ENCODE measurements around the gene ICAM2. TPM values are rescaled to one million over a fixed set of nuclear protein-coding genes. Genes with fewer than 3 reads are reported as not detected.
"Not testable (repeated sequence)": the region's sequence is repeated elsewhere in the genome, so short reads cannot be mapped to it uniquely, and the experiment has no call there.

The ICAM2 gene
- total RNA-seq, 1 experiment from 2014 or later: 7.7 TPM

DNA sequence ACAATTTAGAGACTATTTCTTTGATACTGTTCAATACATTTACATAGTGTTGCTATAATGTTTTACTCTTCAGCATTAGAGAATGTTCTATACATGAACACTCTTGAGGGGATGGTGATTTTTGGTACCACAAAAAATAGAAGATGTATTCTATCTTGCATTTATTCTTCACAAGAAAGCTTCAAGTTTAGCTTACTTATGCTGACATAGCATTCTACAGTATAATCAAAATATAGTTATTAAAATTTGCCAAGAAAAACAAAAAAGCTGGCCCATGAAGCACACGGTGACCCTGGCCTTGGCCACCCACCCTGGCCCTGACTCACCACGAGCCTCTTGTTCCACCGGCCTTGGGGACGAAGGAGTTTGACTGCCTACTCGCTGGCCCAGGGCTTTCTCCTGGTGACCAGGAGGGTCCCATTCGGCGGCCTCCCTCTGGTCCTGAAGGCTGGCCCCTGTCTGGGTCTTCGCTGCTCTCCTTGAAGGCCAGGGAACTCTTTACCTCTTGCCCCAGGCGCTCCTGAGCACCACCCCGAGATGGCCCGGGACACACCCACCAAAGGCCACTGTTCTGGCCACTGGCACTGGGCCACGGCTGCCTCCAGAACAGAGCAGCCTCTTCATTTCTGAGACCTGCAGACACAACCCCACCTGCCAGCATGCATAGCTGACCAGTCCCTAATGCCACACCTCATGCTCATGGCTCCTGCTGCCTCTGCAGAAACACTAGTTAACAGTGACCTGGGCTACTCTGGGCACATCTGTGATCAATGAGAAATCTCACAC is 22.5 kb upstream of the ICAM2 start:
- no peak for DNase-seq (ENCODE audit: low read depth)

DNA sequence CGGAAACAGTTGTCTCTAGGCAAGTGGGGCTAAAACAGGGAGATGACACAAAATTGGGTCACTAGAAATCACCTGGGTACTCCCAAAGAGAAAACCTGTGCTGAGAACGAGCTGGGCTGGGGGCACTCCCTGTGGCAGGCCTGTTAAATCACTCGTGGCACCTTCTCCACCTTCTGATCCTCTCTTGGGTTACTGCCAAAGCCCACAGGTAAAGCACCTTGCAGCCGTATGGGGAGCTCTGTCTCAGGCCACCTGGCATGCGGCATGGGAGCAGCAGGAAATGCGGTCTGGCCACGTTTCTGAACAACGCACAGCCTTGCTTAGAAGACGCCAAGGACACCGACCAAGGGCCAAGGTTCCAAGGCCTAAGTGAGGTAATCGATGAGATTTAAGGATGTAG is 21.5 kb upstream of the ICAM2 start:
- DNase-seq (ENCODE audit: low read depth): no peak

DNA sequence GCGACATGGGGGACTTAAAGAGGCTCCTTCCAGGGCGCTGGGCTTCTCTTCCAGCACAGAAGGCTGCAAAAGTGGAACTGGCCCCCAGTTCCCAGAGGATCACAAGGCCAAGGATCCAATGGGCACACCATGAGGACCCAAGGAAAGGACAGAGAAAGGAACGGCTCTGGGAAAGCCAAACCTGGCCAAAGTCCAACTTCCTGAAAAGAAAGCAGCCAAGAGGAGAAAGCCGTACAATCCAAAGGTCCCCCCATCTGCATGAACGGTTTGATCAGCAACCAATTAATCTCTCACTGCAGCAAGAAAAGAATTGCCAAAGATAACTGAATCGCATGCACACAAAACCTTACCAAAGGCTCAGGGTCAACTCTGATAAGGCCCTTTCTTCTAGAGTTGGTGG is 19.8 kb upstream of the ICAM2 start:
- no peak for DNase-seq (ENCODE audit: low read depth)

DNA sequence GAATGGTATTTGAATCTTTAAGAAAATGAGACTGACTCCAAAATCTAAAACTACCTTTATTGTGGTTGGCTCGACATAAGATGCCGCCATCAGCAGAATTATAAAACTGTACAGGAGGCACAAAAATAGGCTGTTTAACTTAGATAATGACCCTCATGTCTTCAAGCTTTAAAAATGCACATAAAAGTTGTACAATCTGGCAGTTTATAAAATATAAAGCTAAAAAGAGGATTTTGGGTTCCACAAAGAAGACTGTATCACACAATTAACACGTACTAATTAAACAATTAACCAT is 18.6 kb upstream of the ICAM2 start:
- no peak for DNase-seq (ENCODE audit: low read depth)

DNA sequence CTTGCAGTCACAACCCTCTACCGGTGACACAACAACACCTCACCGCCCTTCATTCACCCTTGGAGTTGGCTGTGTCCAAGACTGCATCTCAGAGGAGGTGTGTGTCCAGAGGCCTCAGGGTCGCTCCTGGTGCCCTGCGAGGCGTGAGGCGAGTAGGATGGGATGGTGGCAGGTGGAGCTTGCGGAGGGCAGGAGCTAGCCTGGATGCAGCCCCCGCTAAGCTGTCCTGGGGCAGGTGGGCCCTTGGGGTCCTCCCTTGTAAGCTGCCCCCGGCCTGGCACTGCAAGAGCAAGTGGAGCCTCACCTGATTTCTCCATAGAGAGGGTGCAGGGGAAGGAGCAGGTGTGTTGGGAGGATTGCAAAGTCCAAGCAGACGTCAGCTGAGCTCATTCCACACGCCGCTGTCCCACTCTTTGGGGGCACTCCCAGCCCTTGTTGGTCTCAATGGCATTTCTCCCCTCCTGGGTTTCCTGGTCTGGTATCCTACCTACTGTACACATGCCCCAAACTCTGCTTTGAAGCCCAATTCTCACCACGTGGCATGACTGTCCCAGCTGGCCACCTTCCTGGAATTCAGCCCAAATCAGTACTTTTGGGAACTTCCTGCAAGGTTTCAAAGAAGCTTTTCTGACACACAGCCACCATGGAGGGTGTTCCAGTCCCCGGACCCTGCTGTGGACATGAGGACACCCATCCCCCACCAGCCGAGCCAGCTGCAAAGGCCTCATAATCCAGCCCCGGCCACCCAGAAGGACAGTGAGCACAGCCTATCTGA is 18.1 kb upstream of the ICAM2 start:
- DNase-seq (ENCODE audit: low read depth): no peak

DNA sequence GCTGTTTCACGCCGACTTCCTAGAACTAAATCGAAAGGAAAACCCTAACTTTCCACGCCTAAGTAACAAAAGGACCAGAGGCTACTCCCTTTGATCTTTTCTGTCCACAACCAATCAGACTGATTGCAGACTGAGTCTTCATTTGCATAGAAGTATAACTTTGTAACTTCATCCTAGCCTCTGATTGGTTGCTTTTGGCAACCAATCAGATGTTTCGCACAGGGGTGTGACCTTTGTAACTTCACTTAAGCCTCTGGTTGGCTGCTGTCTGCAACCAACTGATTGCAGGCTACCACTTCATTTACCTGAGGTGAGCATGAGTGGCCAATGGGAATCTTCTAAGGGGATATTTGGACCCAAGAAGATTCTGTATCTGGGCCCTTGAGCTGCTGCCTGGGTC is 17.4 kb upstream of the ICAM2 start:
- DNase-seq (ENCODE audit: low read depth): no peak

DNA sequence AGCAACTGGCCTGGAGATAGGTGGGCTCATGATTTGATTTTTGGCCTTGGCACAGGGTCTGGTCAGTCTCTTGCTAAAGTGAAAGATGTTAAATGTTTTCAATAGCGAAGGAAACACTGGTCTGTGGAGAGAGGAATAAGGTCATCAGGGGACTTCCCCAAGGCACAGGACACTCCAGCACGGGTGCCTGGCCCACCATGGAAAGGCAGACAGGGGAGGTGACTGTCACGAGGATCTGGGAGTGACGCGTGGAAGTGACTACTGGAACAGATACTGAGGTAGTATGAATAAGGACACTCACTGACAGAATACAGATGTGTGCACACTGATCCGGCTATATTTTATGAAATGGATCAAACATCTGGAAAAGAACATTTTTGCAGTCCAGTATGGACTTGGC is 16.7 kb upstream of the ICAM2 start:
- DNase-seq (ENCODE audit: low read depth): no peak

DNA sequence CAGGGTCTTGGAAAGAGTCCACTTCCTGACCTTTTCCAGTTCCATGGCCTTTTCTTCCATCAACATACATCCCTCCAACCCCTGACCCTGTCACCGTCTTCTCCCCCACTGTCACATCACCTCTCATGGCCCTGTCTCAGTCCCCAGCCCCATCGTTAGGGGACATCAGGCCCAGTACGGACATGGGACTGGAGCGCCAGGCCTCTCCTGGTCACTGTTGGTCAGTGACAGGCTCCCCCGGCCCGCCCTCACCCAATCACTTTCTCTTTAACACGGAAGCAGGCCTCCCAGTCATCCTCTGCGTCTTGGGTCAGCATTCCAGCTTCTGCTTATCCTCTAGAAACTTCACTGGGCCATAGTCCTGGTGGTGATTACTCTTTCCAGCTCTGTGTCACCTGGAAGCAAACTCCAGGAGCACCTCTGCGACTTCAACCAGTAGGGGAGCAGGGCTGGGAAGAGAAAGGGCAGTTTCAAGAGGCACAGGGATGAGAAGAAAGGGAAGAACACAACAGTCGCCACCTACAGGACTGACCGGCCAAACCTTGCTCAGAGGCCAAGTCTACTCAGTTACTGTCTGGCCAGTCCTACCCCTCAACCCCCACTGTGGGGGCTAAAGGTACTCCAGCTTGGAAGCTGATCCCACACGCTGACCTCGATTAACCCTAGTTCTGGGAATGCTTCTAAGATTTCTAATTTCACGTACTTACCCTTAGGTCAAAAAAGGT is 15.9 kb upstream of the ICAM2 start:
- no peak for DNase-seq (ENCODE audit: low read depth)

DNA sequence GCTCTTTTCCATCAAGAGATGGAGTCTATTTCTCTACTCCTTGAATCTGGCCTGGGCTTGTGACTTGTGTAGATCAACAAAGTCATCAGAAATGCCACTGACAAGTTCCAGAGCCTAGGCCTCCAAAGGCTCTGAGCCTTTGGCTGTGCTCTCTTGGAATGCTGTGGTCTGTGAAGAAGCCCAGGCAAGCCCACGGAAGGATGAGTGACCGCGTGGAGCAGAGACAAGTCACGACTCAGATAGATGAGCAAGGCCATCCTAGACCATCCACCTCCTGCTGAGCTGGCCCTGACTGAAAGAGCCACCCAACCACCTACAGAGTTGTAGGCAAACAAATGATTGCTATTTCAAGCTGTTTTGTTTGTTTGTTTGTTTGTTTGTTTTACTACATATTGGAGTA is 11.6 kb upstream of the ICAM2 start:
- DNase-seq (ENCODE audit: low read depth): no peak

DNA sequence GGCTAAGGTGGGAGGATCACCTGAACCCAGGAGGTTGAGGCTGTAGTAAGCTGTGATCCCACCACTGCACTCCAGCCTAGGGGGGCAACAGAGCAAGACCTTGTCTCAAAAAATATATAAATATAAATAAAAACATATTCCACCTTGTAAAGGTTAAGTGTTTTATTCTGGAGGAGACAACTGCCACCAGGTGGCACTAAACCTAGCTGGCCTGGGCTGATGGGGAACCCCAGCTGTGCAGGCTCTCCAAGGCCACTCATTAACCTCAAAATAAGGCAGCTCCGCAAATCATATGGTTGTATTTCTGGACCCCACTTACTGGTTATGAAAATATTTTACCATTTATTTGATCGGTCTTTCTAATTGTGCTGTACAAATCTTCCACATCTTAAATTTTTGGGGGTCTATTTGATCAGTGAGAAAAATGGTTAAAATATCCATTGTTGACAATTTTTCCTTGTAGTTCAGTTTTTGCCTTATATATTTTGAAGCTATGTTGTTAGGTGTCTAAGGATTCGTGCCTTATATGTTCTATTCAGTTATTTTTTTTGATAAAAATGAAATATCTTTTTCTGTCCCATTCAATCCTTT is 8.5 kb upstream of the ICAM2 start:
- peak; percentile 68 for DNase-seq (ENCODE audit: low read depth)

DNA sequence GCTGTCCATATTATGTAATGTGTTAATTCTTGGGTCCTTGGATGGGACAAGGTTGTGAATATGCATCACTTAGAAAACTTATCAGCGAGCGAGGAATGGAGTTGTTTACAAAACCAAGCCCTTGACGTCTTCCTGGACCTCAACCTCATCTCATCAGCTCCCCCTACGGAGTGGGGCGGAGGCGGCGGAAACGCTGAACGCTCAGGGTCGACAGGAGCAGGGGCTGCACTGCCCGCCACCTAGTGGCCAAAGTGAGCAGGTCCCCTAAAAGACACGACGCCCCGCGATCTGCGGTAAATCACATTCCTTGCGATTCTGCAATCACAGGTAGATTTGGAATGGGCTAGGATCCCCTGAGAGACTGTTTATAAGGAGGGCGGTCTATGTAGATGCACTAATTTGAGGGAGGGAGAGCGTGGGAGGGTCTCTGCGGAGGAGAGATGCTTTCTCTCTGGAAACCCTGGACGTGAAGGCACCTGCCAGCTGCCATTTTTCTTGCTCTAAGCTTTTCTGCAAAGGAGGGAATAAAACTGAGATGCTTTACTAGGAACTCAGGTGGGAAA is 5.4 kb upstream of the ICAM2 start:
- peak; percentile 84 for DNase-seq (ENCODE audit: low read depth)

DNA sequence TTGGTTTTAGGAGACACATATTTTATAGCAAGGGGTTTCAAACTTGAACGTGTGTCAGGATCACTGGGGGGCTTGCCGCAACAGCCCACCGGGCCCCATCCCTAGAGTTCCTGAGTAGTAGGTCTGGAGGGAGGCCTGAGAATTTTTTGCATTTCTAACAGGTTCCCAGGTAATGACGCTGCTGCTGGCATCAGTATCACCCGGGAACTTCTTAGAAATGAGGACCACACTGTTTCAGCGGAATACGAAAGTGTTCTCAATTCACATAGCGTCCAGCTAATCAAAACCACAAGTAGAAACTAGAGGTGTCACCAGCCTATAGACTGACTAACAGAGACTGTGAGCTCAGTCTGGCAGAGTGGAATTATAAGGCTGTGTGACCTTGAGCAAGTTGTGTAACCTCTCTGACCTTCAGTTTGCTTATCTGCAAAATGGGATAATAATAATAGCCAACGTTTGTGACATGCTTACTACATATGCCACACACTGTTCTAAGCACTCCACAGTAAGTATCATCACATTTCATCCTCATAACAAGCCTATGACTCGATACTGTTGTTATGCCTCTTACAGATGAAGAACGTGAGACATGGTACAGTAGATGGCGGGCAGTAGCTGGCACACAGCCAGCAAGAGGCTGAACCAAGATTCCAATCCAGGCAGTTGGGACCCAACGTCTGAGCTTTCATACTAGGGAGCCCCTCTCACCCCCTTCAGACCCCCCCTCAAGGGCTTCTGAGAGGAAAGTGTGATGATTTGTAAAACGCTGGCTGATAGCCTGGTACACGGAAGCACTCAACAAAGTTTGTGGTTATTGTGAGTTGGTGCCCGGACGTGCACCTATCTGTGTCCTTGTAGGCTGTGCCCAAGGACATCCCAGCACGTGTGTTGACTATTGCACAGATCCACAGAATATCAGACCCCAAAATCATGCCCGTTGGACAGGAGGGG is 4.6 kb upstream of the ICAM2 start:
- no peak for DNase-seq (ENCODE audit: low read depth)

DNA sequence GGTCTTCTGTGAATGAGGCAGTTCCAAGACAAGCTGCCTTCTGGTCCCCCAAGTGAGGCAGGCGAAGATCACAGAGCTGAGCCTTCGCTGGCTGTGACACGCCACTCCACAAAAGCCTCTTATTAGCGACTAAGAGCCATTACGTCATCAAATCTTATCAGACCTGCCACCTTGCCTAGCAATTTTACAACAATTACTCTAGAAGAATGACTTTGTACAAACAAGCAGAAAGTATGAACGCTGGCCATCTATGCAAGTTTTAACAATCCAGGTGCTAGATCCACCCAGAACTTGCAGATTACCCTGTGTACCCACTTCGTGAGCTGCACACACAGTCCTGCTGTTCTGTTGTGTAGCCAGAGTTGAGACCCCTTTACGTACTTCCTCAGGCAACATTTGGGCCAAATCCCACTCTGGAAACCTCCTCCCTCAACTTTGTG is 3.8 kb upstream of the ICAM2 start:
- DNase-seq (ENCODE audit: low read depth): no peak

DNA sequence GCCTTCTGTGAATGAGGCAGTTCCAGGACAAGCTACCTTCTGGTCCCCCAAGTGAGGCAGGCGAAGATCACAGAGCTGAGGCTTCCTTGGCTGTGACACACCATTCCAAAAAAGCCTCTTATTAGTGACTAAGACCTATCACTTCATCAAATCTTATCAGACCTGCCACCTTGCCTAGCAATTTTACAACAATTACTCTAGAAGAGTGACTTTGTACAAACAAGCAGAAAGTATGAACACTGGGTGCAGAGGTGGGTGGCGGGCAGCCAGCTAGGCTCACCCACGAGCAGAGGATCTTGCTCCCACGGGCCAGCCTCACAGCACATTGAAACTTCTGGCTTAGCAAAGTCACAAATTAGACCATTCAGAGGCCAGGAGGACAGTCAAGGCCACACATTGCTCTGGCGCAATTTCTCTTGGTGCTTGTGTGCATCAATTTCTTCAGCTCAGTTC is 2.2 kb upstream of the ICAM2 start:
- no peak for DNase-seq (ENCODE audit: low read depth)

DNA sequence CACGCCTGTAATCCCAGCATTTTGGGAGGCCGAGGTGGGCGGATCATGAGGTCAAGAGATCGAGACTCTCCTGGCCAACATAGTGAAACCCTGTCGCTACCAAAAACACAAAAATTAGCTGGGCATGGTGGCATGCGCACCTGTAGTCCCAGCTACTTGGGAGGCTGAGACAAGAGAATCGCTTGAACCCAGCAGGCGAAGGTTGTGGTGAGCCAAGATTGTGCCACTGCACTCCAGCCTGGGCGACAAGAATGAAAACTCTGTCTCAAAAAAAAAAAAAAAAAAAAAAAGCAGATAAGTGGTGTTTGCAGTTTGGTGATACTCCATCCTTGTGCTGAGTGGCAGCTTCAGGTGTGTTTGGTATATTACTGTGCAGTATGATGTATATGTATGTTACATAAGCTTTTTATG is 877 bp downstream of the ICAM2 start:
- not testable (repeated sequence) for DNase-seq (ENCODE audit: low read depth)

DNA sequence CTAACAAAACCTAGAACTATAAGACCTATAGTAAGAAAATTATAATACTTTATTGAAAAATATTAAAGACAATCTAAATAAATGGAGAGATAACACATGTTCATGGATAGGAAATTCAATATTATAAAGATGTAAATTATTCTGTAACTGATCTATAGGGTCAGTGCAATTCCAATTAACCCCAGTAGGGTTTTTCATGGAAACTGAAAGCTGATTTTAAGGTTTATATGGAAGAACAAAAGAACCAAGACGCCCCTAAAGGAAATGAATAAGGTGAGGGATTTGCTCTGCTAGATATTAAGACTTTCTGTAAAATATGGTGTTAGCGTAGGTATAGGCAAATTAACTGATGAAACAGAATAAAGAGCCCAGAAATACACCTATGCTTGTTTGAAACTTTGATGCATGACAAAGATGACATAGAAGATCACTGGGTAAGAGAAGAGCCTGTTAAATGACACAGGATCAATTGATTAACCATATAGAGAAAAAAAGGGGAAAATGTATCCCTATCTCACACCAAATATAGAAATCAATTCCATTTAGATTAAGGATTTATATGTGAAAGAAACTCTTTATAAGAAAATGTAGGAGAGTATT is 3.0 kb downstream of the ICAM2 start:
- DNase-seq (ENCODE audit: low read depth): no peak

DNA sequence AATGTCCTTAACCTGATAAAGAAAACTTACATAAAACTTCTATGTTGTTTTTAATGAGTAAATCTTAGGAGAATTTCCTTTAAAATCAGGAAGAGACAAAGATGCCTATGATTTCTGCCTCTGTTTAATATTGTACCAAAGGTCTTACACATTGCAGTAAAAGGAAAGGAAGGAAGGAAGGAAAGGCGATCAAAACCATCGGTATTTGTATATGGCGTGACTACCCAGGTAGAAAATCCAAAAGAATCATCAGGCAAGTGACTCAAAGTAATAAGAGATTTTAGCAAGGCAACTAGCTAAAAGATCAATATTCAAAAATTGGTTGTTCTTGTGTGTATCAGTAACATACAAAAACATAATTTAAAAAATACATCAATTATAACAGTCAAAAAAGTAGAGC is 3.5 kb downstream of the ICAM2 start:
- DNase-seq (ENCODE audit: low read depth): no peak

DNA sequence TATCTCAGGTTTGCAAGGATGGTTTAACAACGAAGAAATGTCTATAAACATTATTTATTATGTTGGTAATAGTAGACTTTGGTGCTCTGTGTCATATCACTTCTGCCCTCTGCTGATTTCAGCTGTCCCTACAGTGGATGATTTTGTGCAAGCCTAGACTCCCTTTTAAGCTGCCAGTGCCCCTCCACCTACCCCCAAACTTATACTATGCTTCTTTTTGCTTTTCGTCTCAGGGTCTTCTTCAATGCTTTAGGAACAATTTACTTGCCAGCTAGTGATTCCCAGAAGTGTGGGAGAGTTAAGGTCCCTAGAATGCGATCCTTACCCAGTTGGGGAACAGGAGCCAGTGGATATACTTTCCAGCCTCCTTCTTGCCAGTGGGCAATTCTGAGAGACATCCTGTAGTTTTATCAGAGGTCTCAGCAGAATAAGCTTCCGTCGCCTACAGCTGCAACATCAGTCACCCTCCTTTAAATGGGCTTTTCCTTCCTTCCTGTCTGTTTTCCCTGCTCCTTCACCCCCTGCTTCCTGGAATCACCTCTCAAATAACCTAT is 4.1 kb downstream of the ICAM2 start:
- no peak for DNase-seq (ENCODE audit: low read depth)

DNA sequence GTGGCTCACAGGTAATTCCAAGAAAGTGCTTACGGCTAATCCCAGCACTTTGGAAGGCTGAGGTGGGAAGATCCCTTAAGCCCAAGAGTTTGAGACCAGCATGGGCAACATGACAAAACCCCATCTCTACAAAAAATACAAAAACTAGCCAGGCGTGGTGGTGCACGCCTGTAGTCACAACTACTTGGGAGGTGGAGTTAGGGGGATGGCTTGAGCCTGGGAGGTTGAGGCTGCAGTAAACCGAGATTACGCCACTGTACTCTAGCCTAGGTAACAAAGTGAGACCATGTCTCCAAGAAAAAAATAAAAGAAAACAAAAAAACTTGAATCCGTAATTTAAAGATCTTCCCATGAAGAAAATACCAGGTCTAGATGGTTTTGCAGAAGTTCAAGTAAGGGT is 5.0 kb downstream of the ICAM2 start:
- DNase-seq (ENCODE audit: low read depth): no peak
